NCI-H2081 (cell line): ENCODE measurements around the gene CSF1.
A peak's percentile ranks its signal among the peaks of the same experiment; 100 is the strongest.
"Not testable (repeated sequence)": the region's sequence is repeated elsewhere in the genome, so short reads cannot be mapped to it uniquely, and the experiment has no call there.

Experiments
- DNase-seq, 2 experiments: peaks; one replicate each; lab custom pipeline; 2025; lab: John Stamatoyannopoulos, UW

The CSF1 gene

DNA sequence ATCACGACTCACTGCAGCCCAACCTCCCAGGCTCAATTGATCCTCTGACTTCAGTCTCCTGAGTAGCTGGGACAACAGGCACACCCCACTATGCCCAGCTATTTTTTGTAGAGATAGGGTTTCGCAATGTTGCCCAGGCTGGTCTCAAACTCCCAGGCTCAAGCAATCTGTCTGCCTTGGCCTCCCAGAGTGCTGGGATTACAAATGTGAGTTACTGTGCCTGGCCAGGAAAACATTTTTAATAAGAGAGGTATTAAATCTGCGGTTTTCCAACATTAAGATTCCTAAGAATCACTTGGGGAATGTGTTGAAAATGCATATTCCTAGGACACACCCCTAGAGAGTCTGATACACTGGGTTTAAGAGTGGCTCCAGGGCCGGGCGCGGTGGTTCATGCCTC, 8.7 kb downstream of the CSF1 start:
- DNase-seq, result no peak

DNA sequence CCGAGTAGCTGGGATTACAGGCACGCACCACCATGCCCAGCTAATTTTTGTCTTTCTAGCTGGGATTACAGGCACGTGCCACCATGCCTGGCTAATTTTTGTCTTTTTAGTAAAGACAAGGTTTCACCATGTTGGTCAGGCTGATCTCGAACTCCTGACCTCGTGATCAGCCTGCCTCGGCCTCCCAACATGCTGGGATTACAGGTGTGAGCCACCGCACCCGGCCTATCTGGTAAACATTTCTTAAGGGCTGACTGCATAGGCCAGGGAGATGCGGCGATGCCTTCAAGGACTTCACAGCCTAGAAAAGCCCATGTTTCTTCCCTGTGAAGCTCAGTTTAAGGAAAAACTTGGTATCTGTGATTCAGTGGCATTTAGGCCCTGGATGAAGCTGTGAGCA, 9.7 kb downstream of the CSF1 start:
- not testable (repeated sequence) for DNase-seq

DNA sequence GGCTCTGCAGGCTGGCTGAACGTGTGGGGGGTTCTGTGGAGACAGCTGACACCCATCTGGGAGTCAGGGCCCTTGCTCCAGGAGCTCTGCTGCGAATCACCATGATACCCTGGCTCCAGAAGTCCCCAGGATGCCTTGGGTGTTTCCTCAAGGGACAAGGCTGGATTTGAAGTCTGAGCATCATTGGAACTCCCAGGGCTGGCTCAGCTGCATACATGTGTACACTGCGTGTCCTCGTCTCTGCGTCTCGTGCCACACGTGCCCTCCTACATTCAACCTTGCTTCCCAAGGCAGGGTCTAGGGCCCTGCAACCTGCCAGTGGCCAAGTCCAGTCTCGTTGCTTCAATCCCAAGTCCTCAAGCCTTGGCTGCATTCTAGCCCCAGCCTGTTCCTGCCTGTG, 11.7 kb downstream of the CSF1 start:
- DNase-seq, result no peak

DNA sequence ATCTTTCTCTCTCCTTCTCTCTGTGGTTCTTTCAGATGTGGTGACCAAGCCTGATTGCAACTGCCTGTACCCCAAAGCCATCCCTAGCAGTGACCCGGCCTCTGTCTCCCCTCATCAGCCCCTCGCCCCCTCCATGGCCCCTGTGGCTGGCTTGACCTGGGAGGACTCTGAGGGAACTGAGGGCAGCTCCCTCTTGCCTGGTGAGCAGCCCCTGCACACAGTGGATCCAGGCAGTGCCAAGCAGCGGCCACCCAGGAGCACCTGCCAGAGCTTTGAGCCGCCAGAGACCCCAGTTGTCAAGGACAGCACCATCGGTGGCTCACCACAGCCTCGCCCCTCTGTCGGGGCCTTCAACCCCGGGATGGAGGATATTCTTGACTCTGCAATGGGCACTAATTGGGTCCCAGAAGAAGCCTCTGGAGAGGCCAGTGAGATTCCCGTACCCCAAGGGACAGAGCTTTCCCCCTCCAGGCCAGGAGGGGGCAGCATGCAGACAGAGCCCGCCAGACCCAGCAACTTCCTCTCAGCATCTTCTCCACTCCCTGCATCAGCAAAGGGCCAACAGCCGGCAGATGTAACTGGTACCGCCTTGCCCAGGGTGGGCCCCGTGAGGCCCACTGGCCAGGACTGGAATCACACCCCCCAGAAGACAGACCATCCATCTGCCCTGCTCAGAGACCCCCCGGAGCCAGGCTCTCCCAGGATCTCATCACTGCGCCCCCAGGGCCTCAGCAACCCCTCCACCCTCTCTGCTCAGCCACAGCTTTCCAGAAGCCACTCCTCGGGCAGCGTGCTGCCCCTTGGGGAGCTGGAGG, 12.7 kb downstream of the CSF1 start:
- DNase-seq, result no peak

DNA sequence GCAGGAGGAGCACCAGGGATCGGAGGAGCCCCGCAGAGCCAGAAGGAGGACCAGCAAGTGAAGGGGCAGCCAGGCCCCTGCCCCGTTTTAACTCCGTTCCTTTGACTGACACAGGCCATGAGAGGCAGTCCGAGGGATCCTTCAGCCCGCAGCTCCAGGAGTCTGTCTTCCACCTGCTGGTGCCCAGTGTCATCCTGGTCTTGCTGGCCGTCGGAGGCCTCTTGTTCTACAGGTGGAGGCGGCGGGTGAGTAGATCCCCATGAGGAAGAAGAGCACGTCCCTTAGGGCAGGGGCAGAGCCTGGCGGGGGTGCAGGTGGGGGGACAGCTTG, 13.3 kb downstream of the CSF1 start:
- no peak for DNase-seq

DNA sequence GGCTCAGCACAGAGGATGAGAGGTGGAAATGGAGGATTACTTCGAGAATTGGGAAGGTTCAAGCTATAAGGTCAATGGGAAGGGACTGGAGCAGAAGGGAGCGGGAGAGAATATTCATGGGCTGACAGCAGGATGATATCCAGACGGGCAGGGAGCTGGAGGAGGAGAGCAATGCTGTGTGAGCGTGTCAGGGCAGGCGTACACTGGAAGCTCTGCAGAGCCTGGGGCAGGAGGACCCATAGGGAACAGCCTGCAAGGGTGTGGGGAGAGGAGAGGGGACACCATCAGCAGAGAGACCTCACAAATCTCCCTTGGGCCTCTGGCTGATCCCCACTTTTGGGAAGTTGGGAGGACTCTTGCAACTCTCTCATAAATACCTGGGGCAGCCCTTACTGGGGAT, 13.7 kb downstream of the CSF1 start:
- DNase-seq, result no peak

DNA sequence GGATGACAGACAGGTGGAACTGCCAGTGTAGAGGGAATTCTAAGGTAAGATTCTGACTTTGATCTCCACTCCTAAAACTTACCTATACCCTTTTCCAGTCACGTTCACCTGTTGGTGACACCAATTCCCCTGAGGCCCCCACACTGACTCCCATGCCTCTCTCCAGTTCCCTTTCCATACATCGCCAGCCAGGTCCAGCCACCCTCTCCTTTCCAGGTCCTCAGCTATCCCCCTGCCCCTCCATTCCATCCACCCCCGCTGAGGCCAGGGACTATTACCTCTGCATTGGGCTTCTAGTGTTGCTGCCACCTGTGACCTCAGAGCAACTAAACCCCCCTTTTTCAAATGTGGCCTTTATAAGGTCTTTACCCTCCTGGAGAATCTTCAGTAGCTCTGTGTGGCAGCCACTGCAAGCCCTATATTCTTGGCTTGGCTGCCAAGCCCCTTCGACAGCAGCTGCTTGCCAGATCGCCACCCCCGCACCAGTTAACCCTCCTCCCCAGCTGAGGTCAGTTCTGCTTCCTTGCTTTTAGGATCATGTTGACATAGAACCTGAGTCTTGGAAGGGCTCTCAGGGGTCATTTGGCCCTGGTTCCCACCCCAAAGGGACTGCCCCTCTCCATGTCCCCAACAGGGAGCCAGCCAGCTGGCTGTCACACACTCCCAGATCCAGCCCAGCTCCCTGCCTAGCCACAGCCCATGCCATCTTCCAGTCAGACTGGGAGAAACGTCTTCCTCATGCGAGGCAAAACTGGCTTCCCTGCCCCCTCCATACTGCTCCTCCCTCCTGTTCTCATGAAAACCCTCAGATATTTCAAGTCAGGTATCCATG, 14.7 kb downstream of the CSF1 start:
- no peak for DNase-seq

DNA sequence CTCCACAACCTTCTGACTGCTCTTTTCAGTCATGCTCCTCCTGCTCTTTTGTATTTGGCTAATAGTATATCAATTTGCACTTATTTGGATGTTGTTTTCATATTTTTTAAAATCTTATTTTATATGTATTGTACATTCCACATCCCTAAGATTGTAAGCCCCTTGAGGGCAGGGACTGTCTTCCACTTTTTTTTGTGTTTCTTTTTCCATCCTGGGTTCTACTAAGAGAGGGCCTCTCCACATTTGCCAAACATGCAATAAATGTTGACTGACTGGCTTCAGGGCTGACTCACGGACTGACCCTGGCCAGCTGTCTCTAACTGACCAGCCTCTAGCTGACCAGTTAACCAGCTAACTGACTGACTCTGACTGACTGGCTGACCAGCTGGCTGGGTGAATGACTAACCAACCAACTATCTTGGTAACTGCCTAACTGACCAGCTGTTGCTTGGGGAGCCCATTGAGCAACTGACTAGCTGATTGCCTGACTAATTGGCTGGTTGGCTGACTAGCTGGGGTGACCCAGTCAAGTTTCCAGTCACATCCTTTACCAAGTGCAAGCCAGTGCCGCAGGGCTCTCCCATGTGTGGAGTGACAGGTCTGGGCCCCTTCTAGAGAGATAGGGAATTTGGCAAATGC, 16.1 kb downstream of the CSF1 start:
- DNase-seq, result no peak

DNA sequence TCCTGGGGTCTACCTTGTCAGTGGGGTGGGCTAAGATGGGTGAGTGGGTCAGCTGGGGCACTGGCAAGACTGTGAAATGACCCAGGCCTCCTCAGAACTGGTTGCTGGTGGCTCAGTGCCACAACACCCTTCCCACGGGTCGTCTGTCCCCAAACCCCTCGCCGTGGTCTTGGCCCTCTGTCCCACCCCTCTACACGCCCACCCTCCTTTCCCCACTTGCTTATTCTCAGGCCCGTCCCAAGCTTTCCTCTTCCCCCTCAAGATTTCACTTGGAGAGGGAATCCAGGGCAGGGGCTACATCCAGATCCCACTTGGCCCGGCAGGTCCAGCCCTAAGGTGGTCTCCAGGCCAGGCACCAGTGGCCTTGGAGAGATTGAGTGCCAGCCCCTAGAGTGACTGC, 16.7 kb downstream of the CSF1 start:
- DNase-seq, result no peak

DNA sequence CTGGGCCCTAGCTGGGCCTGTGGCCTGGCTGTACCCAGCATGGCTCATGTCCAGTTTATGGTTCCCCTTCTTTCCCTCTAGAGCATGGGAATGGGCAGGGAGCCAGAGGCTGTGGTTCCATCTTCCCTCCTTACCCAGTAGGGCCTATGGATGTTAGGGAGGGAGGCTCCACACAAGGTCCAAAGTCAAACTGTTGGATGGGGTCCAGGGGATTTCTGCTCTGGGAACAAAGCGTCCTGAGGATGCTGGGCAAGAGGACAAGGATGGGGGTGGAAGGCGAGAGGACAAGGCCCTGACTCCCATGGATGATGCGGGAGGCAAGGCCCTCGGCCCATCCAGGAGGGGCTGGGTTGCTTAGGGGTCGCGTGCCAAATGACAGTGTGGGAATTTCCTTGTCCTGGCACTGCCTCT, 17.3 kb downstream of the CSF1 start:
- DNase-seq, result no peak

DNA sequence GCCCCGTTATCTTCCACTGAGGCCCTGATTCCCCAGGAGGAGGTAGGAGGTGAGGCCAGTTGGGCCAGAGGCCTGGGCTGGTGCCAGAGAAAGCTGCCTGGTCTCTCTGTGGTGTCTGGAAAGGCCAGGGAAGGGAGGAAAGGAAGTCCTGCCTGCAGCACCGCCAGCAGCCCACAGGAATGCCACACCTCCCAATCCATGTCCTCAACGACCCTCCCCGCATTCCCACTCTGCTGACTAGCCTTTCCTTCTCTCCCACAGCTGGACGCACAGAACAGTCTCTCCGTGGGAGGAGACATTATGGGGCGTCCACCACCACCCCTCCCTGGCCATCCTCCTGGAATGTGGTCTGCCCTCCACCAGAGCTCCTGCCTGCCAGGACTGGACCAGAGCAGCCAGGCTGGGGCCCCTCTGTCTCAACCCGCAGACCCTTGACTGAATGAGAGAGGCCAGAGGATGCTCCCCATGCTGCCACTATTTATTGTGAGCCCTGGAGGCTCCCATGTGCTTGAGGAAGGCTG, 18.0 kb downstream of the CSF1 start:
- DNase-seq, result no peak

DNA sequence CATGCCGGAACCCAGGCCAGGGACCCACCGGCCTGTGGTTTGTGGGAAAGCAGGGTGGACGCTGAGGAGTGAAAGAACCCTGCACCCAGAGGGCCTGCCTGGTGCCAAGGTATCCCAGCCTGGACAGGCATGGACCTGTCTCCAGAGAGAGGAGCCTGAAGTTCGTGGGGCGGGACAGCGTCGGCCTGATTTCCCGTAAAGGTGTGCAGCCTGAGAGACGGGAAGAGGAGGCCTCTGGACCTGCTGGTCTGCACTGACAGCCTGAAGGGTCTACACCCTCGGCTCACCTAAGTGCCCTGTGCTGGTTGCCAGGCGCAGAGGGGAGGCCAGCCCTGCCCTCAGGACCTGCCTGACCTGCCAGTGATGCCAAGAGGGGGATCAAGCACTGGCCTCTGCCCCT, 18.5 kb downstream of the CSF1 start:
- no peak for DNase-seq

DNA sequence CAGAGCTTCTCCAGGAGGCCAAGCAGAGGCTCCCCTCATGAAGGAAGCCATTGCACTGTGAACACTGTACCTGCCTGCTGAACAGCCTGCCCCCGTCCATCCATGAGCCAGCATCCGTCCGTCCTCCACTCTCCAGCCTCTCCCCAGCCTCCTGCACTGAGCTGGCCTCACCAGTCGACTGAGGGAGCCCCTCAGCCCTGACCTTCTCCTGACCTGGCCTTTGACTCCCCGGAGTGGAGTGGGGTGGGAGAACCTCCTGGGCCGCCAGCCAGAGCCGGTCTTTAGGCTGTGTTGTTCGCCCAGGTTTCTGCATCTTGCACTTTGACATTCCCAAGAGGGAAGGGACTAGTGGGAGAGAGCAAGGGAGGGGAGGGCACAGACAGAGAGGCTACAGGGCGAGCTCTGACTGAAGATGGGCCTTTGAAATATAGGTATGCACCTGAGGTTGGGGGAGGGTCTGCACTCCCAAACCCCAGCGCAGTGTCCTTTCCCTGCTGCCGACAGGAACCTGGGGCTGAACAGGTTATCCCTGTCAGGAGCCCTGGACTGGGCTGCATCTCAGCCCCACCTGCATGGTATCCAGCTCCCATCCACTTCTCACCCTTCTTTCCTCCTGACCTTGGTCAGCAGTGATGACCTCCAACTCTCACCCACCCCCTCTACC, 19.1 kb downstream of the CSF1 start:
- no peak for DNase-seq

DNA sequence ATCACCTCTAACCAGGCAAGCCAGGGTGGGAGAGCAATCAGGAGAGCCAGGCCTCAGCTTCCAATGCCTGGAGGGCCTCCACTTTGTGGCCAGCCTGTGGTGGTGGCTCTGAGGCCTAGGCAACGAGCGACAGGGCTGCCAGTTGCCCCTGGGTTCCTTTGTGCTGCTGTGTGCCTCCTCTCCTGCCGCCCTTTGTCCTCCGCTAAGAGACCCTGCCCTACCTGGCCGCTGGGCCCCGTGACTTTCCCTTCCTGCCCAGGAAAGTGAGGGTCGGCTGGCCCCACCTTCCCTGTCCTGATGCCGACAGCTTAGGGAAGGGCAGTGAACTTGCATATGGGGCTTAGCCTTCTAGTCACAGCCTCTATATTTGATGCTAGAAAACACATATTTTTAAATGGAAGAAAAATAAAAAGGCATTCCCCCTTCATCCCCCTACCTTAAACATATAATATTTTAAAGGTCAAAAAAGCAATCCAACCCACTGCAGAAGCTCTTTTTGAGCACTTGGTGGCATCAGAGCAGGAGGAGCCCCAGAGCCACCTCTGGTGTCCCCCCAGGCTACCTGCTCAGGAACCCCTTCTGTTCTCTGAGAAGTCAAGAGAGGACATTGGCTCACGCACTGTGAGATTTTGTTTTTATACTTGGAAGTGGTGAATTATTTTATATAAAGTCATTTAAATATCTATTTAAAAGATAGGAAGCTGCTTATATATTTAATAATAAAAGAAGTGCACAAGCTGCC, 19.8 kb downstream of the CSF1 start:
- no peak for DNase-seq

DNA sequence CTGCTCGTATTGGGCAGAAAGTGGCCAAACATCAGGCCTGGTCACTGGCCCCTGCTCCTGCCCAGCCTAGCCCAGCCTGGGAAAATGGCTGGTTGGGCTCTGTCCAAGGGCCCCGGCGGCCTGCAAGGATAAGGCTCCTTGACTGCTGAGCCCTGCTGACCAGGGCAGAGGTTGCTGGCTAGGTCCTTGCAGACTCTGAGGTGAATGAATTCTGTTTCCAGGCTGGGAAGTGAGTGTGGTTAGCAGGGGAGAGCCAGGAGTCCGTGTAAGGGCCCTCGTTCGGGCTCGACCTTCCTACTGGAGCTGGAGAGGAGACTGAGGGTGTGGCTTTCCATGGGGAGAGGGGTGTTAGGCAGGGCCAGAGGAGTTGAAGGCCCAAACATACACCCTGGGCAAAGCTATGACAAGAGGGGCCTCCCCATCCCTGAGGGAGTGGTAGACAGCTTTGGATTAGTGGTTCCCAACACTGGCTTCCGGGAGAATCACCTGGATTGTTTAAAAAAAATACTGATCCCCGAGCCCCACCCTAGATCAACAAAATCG, 20.6 kb downstream of the CSF1 start:
- DNase-seq, result no peak

DNA sequence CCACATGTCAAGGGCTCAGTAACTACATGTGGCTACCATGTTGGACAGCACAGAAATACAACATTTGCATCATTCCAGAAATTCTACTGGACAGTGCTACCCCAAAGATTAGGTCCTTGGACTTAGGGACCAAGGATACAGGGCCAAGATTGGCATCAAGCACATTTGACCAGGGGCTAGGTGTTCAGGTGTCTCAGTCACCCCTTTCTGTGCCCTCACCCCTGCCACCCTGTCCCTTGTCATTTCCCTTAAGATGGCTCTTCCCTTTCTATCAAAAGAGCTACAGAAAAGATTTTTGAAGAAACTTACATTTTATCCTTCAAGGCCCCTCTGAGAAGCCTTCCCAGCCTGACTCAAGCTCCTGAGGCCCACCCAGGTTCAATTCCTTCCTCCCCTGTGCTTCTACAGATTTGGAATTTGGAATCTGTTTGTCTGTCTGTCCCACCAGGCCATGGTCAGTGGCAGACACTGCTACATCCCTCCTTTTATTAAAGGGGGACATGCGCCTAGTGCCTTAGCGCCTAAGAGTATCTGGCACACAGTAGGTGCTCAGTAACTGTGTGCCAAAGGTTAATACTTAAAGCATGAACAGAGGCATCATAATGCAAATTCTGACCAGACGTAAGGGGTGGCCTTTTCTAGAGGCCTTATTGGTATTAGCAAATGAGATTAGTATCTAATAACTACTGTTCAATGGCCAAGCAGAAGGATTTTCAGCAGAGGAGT, 21.4 kb downstream of the CSF1 start:
- DNase-seq, result no peak

DNA sequence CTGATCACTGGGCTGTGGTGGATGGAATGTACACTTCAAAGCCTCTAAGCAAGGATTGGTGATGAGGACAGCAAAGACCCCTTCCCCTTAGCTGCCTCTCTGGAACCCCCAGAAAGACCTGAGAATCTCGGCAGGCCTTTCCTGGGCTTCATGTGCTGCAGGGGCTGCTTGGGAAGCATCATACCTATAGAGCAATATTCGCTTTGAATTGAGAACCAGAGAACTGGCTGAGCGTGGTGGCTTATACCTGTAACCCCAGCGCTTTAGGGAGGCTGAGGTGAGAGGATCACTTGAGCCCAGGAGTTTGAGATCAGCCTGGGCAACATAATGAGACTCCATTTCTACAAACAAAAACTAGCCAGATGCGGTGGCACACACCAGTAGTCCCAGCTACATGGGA, 22.0 kb downstream of the CSF1 start:
- DNase-seq, result no peak

DNA sequence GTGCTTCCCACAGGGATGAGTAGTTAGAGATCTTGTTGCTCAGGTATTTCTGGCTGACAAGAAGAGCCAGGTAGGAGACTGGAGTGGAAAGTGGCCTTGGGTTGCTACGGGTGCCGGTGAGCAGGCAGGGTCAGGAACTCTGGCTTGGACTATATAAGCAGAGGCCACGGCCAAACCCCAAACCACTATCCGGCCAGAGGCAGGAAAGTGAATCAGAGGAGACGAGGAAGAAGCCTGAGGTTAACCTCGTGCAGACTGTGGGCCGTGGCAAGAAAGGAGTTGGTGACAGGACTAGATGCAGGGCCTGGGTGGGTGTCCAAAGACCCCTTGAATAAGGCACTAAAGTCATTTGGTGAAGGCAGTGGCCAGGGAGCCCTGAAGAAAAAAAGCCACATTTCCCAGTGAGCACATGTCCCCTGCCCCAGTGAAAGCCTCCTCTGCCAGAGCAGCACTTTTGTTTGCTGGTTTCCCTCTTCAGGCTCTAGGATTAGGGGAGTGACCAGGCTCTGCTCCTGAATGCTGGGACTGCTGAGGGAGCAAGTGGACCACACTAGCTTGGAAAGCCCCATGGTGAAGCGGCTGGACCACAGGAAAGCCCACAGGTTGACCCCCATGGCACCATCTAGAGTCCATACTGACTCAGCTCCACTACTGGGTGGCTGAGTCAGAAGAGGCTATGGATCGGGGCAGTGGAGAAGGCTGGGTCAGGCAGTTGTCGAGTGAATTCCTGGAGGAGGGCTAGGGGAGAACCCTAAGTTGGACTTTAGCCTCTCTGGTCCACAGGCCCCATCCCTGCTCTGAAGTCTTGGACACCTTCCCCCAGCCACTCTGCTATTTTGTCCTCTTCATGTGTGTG, 23.4 kb downstream of the CSF1 start:
- DNase-seq, result no peak

DNA sequence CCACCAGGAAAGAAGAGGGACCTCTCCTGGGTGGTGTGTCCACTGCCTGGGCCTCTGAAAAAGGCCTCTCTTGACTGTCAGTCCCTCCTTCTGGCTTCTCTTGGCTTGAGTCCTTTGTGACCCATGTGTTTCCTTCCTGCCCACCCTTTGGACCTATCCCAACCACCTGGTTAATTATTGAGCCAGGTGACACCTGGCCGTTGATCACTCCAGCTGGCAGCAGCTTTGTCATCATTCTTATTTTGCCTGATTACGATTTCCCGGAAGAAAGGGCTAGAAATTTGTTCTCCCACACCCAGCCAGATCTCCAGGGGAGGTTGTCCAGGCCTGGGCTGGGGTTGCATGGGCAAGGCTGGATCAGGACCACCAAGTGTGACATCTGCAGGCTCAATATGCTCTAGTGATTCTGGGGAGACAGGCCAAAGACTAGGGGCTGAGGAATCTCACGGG, 24.8 kb downstream of the CSF1 start:
- DNase-seq, result peak in 1 of 2 experiments; percentile 42

DNA sequence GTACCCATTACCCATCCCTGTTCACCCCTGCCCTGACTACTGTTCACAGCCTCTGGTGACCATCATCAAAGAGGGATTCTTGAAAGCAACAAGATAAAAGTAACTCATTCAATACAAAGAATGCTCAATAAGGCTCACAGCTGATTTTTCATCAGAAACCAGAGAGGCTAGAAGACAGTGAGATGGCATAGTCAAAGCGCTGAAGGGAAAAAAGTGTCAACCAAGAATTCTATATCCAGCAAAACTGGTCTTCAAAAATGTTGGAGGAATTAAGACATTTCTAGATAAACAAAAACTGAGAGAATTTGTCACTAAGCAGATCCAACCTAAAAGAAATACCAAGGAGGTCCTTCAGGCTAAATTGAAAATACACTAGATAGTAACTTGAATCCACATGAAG, 27.1 kb downstream of the CSF1 start:
- DNase-seq, result no peak
